Upper lobe of right lung (tissue), 1 donor: Measurements from ENCODE around the gene LRRC1. TPM values are rescaled to one million over a fixed set of nuclear protein-coding genes. Genes with fewer than 3 reads are reported as not detected.

Experiments used
- ATAC-seq: fragments of 200-7000 bp; cut with Tn5 transposase; one replicate; pipeline ENCODE4 v1.9.1; 2020; ENCODE audit warnings: mild to moderate bottlenecking, moderate library complexity
- DNase-seq: peaks from one replicate; pipeline ENCODE4 v3.0.0-alpha.2; 2020
- H3K27ac ChIP-seq: fragments of 200-600 bp; one replicate; pipeline ENCODE4 v1.8.0; 2022
- H3K27me3 ChIP-seq: fragments of 200-600 bp; one replicate; pipeline ENCODE4 v1.8.0; 2022; ENCODE audit warnings: mild to moderate bottlenecking
- H3K36me3 ChIP-seq: fragments of 200-600 bp; one replicate; pipeline ENCODE4 v1.8.0; 2022
- H3K4me1 ChIP-seq: fragments of 200-600 bp; one replicate; pipeline ENCODE4 v1.8.0; 2022
- H3K4me3 ChIP-seq: fragments of 200-600 bp; one replicate; pipeline ENCODE4 v1.8.0; 2022; ENCODE audit warnings: mild to moderate bottlenecking
- H3K9me3 ChIP-seq: fragments of 200-600 bp; one replicate; pipeline ENCODE4 v1.8.0; 2022
- intact Hi-C: fragments of 100-400 bp; cut with DNase I; formaldehyde crosslinking; loops from one replicate; pipeline ENCODE4 v1.11.0; 2022
- total RNA-seq: library from RNA; stranded (reverse); fragmentation: NEBNext Ultra II Directional; extraction: Animal tissue kit (Norgen Biotek cat#: 25700); gene quantifications from one replicate; pipeline ENCODE4 v1.2.1, GENCODE V29; 2021
- TF ChIP-seq, protein P1 (sequence below): fragments of 200-600 bp; IDR thresholded peaks from one replicate; pipeline ENCODE4 v1.8.0; 2022; ENCODE audit warnings: antibody characterized with exemption
- donor health status: DM: no; HTN: yes; CAD: no; lungs with severe emphysema.

Gene LRRC1
- total RNA-seq, 1 donor from 2014 or later = 22.3 TPM

DNA sequence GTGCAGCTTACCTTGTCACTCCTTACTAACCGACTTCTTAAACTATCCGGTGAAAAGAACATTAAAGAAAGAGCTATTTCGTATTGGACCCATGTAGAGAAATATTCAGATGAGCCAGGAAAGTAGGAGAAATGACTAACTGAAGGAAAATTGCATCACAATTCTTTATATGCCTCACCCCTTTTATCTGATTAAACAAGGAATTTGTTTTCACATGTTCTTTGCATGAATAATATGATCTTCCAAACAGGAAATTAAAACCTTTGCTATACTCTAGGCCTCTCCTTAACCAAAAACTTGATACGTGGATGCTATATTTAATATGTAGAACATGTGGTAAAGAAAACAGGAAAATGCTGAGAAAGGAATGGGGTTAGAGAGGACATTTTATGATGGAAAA is 41.9 kb upstream of the LRRC1 start:
- DNase-seq = no peak
- intact Hi-C loops = no loop called here
- no peak overlapping the region for H3K4me3 ChIP-seq

DNA sequence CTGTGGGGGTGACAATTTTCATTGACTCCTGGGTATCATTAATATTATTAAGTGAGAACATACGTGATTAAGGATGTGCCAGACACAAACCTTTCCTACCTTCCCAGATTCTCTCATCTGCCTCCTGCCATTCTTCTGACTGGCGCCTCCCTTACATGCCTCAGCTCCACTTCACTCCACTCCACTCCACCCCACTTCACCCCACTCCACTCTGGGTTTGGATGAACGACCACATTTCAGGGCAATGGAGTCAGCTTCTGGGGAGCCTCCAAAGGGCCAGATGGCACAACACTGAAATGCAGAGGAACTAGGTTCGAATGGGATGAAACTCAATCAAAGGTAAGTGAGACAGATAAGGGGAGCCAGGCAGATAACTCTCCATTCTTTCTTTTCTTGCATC is 40.5 kb upstream of the LRRC1 start:
- peak; percentile 90 for ATAC-seq
- no peak overlapping the region for H3K4me3 ChIP-seq
- DNase-seq = peak; percentile 66
- intact Hi-C loops = no loop called here
- TF ChIP-seq, protein P1, sequence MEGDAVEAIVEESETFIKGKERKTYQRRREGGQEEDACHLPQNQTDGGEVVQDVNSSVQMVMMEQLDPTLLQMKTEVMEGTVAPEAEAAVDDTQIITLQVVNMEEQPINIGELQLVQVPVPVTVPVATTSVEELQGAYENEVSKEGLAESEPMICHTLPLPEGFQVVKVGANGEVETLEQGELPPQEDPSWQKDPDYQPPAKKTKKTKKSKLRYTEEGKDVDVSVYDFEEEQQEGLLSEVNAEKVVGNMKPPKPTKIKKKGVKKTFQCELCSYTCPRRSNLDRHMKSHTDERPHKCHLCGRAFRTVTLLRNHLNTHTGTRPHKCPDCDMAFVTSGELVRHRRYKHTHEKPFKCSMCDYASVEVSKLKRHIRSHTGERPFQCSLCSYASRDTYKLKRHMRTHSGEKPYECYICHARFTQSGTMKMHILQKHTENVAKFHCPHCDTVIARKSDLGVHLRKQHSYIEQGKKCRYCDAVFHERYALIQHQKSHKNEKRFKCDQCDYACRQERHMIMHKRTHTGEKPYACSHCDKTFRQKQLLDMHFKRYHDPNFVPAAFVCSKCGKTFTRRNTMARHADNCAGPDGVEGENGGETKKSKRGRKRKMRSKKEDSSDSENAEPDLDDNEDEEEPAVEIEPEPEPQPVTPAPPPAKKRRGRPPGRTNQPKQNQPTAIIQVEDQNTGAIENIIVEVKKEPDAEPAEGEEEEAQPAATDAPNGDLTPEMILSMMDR = no peak
- H3K9me3 ChIP-seq = no peaks in the 10 kb centered on the region
- H3K36me3 ChIP-seq = no peaks in the 10 kb centered on the region
- no peaks in the 10 kb centered on the region for H3K4me1 ChIP-seq
- H3K27me3 ChIP-seq = no peaks in the 10 kb centered on the region
- no peak overlapping the region for H3K27ac ChIP-seq

More for the DNA sequence above, 41.9 kb upstream of the LRRC1 start:
- H3K27ac ChIP-seq = no peak overlapping the region
- TF ChIP-seq, protein P1 = no peak
- no peaks in the 10 kb centered on the region for H3K36me3 ChIP-seq
- H3K27me3 ChIP-seq = no peaks in the 10 kb centered on the region
- ATAC-seq = no peak
- no peaks in the 10 kb centered on the region for H3K9me3 ChIP-seq
- H3K4me1 ChIP-seq = no peaks in the 10 kb centered on the region

DNA sequence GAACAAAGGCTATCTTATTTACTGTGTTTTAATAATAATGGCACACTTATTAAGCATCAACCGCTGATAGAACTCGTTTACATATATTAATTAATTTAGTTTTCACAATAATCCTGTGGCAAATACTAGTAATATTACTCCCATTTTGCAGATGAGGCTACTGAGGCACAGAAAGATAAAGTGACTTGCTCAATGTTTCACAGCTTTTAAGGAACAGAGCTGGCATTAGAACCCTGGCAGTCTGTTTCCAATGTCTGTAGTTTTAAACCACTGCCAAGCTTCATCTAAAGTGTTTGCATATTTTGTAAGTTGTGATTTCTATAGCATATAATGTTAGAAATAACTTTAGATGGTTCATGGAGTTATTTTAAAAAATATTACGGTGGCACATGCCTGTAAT is 38.4 kb upstream of the LRRC1 start:
- no peaks in the 10 kb centered on the region for H3K36me3 ChIP-seq
- ATAC-seq (no peak), DNase-seq (no peak)
- no peak overlapping the region for H3K4me3 ChIP-seq
- no peaks in the 10 kb centered on the region for H3K4me1 ChIP-seq
- intact Hi-C loops = no loop called here
- H3K27ac ChIP-seq = no peak overlapping the region
- H3K9me3 ChIP-seq = no peaks in the 10 kb centered on the region
- H3K27me3 ChIP-seq = no peaks in the 10 kb centered on the region
- TF ChIP-seq, protein P1 = no peak

DNA sequence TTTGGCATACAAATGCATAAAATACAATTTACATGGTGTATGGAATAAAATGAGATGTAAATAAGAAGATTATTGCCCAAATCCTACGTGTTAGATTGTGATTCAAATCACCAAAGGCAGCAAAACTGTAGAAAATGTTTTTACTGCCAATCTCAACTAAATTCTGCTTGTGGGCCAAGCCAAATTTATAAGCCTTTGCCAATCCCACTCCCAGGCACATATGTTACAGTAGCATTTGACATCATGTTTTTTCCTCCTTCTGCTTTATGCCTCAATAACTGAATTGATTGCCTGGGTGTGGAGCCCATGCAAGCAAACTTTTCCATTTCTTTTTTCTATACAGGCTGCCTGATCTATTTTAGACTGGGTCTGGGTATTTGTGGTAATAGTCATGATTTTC is 36.3 kb upstream of the LRRC1 start:
- intact Hi-C loops = no loop called here
- TF ChIP-seq, protein P1 = no peak
- H3K4me3 ChIP-seq = no peak overlapping the region
- H3K27ac ChIP-seq = no peak overlapping the region
- no peaks in the 10 kb centered on the region for H3K27me3 ChIP-seq
- no peak for ATAC-seq
- H3K9me3 ChIP-seq = no peaks in the 10 kb centered on the region
- H3K36me3 ChIP-seq = no peaks in the 10 kb centered on the region
- no peak for DNase-seq
- no peaks in the 10 kb centered on the region for H3K4me1 ChIP-seq

DNA sequence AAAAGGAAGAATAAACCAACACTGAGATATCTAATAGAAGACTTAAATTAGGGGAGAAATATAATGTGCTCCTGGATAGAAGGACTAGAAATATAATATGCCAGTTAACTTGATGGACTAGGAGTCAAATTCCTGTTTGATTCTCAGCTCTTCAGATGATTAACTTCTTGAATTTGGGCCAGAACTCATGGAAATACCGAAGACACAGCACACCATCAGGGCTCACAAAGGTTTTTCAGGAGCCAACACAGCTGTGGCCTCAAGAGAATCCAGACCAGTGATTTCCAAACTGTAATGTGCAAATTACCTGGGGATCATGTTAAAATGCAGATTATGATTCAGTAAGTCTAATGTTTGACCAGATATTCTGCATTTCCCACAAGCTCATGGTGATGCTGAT is 33.8 kb upstream of the LRRC1 start:
- Histone ChIP-seq H3K27me3 (no peaks in the 10 kb centered on the region), H3K27ac (no peak overlapping the region), H3K9me3 (no peaks in the 10 kb centered on the region), H3K4me3 (no peak overlapping the region), H3K4me1 (no peaks in the 10 kb centered on the region), H3K36me3 (no peaks in the 10 kb centered on the region)
- ATAC-seq (no peak), DNase-seq (no peak)
- intact Hi-C loops = no loop called here
- TF ChIP-seq, protein P1 = no peak

DNA sequence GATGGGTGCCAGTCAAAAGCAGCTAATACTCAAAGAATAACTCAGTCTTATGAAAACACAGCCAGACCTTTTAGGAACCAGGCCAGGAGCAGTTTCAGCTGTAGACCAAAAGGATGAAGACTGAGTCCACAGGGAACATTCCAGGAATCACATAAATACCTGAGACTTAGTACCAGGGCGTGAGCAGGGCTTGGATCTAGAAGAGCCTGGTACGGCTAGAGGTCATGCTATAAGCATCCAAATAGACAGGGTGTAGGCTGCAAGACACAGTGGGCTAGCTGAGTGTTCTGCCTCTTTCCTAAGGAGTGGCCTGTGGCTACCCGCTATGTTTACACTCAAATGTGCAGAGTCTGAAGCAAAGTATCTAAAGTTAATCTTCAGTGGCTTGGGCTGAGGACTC is 29.5 kb upstream of the LRRC1 start:
- Histone ChIP-seq H3K9me3 (no peaks in the 10 kb centered on the region), H3K27me3 (no peaks in the 10 kb centered on the region), H3K4me3 (no peak overlapping the region), H3K4me1 (no peaks in the 10 kb centered on the region), H3K36me3 (no peaks in the 10 kb centered on the region), H3K27ac (peak overlapping the region; percentile 39)
- no peak for DNase-seq
- ATAC-seq = peak; percentile 98
- TF ChIP-seq, protein P1 = no peak
- intact Hi-C loops = no loop called here
